ENCODE measurements around the gene NMRK1.

The NMRK1 gene

DNA sequence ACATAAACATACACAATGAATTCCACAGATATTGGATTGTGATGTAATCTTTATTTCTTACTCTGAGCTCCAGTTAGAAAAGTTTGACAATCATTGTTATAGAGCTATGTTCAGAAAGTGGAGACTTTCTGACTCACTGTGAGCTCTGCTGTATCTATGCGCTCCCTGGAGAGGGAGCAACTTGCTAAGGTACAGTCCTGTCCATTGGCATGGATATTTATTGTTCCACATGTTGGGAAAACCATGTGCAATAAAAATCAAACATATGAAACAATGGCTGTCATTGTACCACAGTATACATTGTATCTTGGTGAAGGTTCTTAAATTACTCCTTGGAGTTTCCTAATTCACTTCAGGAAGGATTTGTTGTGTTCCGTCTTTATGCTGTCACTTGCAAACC lies 26.8 kb downstream of the NMRK1 start:
- H3K9me3 ChIP-seq (ENCODE audit: control insufficient read depth in 2 of 2, low read length in 2 of 2) = no peaks in the 10 kb centered on the region
- H3K27ac ChIP-seq (ENCODE audit: low read length) = no peak overlapping the region
- H3K36me3 ChIP-seq (ENCODE audit: control insufficient read depth in 2 of 2, insufficient read depth in 2 of 2, low read length in 2 of 2) = peaks cover 0 to 7% of the 10 kb centered on the region in 2 donors
- no peak overlapping the region for H3K9ac ChIP-seq (ENCODE audit: low read length in 2 of 2)
- peaks cover 5% of the 10 kb centered on the region for H3K4me1 ChIP-seq (ENCODE audit: control insufficient read depth, insufficient read depth, low read length)
- H3K4me3 ChIP-seq (ENCODE audit: low read length in 2 of 2) = no peak overlapping the region
- H3K27me3 ChIP-seq (ENCODE audit: control insufficient read depth in 1 of 2, insufficient read depth in 2 of 2, low read length in 2 of 2) = no peaks in the 10 kb centered on the region

DNA sequence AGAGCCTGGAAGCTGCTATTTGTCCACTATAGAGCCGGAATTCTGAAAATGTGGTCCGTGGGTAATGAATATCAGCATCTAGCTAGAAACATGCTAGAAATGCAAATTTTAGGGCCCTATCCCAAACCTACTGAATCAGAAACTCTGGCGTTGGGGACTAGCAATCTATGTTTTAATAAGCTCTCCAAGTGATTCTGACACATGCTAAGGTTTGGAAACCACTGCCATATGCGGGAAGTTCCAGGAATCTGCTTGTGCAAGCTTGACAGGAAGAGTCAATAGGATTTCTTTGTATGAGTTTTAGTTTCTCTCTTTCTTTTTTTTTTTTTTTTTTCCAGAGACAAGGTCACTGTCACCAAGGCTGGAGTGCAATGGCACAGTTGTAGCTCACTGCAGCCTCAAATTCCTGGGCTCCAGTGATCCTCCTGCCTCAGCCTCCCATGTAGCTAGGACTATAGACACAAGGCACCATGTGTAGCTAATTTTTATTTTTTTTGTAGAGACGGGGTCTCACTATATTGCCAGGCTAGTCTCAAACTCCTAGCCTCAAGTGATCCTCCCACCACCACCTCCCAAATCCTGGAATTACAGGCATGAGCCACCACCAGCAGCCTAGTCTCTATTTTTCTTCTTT lies 33.5 kb downstream of the NMRK1 start:
- no peak overlapping the region for H3K9ac ChIP-seq (ENCODE audit: low read length in 2 of 2)
- no peaks in the 10 kb centered on the region for H3K4me1 ChIP-seq (ENCODE audit: control insufficient read depth, insufficient read depth, low read length)
- no peaks in the 10 kb centered on the region for H3K36me3 ChIP-seq (ENCODE audit: control insufficient read depth in 2 of 2, insufficient read depth in 2 of 2, low read length in 2 of 2)
- no peaks in the 10 kb centered on the region for H3K9me3 ChIP-seq (ENCODE audit: control insufficient read depth in 2 of 2, low read length in 2 of 2)
- H3K27me3 ChIP-seq (ENCODE audit: control insufficient read depth in 1 of 2, insufficient read depth in 2 of 2, low read length in 2 of 2) = no peaks in the 10 kb centered on the region
- no peak overlapping the region for H3K4me3 ChIP-seq (ENCODE audit: low read length in 2 of 2)
- no peak overlapping the region for H3K27ac ChIP-seq (ENCODE audit: low read length)

DNA sequence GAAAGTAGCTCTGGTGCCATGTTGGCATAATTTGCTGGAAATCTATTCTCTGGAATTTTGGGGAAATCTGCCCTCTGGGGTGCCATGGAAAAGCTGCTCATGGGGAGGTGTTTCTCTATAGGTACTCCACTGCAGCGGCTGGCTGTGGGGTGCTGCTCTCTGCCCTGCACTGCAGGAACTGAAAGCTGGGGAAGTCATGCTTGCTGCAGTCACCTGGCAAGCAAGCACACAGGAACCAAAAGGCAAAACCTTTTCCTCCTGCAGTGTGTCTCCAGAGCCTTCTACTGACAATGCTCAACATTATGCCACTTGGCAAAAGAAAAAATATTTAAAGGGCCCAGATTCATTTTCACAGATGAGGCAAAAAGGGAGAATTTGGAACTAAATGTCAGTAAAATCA lies 34.1 kb downstream of the NMRK1 start:
- no peaks in the 10 kb centered on the region for H3K4me1 ChIP-seq (ENCODE audit: control insufficient read depth, insufficient read depth, low read length)
- H3K27me3 ChIP-seq (ENCODE audit: control insufficient read depth in 1 of 2, insufficient read depth in 2 of 2, low read length in 2 of 2) = no peaks in the 10 kb centered on the region
- no peaks in the 10 kb centered on the region for H3K36me3 ChIP-seq (ENCODE audit: control insufficient read depth in 2 of 2, insufficient read depth in 2 of 2, low read length in 2 of 2)
- no peak overlapping the region for H3K9ac ChIP-seq (ENCODE audit: low read length in 2 of 2)
- H3K4me3 ChIP-seq (ENCODE audit: low read length in 2 of 2) = no peak overlapping the region
- H3K9me3 ChIP-seq (ENCODE audit: control insufficient read depth in 2 of 2, low read length in 2 of 2) = no peaks in the 10 kb centered on the region
- H3K27ac ChIP-seq (ENCODE audit: low read length) = no peak overlapping the region

DNA sequence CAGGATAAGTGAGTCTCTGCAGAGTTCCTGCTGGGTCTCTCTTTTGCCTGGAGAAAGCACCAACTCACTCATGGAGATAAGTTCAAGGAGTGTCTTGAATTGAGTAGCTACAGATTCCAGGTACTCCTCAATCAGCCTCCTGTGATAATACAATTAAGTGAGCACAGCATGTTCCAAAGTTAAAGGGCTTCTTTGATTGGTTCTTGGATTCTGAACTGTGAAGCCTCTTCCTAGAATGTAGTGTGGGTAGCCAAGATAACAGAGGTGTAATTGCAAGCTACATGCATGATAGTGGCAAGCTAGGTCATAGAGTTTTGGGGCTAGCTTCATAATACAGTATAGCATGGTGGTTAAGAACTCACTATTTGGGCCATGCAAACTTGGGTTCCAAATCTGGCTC lies 36.7 kb downstream of the NMRK1 start:
- no peaks in the 10 kb centered on the region for H3K36me3 ChIP-seq (ENCODE audit: control insufficient read depth in 2 of 2, insufficient read depth in 2 of 2, low read length in 2 of 2)
- H3K27me3 ChIP-seq (ENCODE audit: control insufficient read depth in 1 of 2, insufficient read depth in 2 of 2, low read length in 2 of 2) = no peaks in the 10 kb centered on the region
- H3K27ac ChIP-seq (ENCODE audit: low read length) = no peak overlapping the region
- no peak overlapping the region for H3K4me3 ChIP-seq (ENCODE audit: low read length in 2 of 2)
- H3K9me3 ChIP-seq (ENCODE audit: control insufficient read depth in 2 of 2, low read length in 2 of 2) = no peaks in the 10 kb centered on the region
- no peak overlapping the region for H3K9ac ChIP-seq (ENCODE audit: low read length in 2 of 2)
- no peaks in the 10 kb centered on the region for H3K4me1 ChIP-seq (ENCODE audit: control insufficient read depth, insufficient read depth, low read length)

DNA sequence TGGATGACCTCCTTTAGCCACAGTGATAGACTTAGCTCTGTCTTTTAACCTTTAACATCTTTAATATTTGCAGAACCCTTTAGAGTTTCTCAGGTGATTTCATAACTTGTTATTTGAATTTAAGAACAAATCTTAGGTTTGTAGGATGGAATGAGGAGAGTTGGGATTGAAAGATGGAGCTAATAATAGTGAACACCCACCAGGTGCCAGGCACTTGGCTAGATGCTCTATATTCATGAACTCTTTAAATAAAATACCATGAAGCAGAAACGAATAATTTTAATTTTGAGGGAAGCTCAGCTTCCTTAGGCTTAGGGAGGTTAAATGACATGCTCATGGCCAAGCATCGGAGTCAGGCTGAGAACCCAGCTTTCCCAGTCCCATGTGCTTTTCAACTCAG lies 40.4 kb downstream of the NMRK1 start:
- no peaks in the 10 kb centered on the region for H3K4me1 ChIP-seq (ENCODE audit: control insufficient read depth, insufficient read depth, low read length)
- no peak overlapping the region for H3K9ac ChIP-seq (ENCODE audit: low read length in 2 of 2)
- no peak overlapping the region for H3K27ac ChIP-seq (ENCODE audit: low read length)
- H3K4me3 ChIP-seq (ENCODE audit: low read length in 2 of 2) = no peak overlapping the region
- peaks cover 0 to 3% of the 10 kb centered on the region in 2 donors for H3K27me3 ChIP-seq (ENCODE audit: control insufficient read depth in 1 of 2, insufficient read depth in 2 of 2, low read length in 2 of 2)
- no peaks in the 10 kb centered on the region for H3K36me3 ChIP-seq (ENCODE audit: control insufficient read depth in 2 of 2, insufficient read depth in 2 of 2, low read length in 2 of 2)
- no peaks in the 10 kb centered on the region for H3K9me3 ChIP-seq (ENCODE audit: control insufficient read depth in 2 of 2, low read length in 2 of 2)

DNA sequence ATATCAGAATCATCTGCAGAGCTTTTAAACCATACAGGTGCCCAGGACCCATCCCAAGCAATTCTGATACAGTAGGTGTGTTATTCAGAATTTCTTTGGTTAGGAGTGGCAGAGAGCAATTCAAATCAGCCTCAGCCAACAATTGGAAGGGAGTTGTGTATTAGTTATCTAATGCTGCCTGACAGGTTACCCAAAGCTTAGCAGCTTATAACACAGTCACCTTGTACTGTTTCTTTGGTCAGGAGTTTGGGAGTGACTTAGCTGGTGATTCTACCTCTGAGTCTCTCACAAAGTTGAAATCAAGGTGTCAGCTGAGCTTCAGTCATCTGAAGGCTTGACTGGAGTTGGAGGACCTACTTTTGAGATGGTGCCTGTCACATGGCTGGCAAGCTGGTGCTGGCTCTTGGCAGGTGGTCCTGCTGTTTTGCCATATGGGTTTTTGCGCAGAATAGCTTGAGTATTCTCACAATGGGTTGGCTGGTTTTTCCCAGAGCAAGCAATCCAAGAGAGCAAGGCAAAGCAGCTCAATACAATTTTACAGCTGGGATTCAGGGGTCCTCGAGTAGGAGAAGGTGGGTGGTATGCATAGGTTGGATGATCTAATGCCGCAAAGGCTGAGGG lies 41.1 kb downstream of the NMRK1 start:
- Histone ChIP-seq H3K4me3 (ENCODE audit: low read length in 2 of 2) (no peak overlapping the region), H3K27me3 (ENCODE audit: control insufficient read depth in 1 of 2, insufficient read depth in 2 of 2, low read length in 2 of 2) (peaks cover 0 to 3% of the 10 kb centered on the region in 2 donors), H3K4me1 (ENCODE audit: control insufficient read depth, insufficient read depth, low read length) (no peaks in the 10 kb centered on the region), H3K36me3 (ENCODE audit: control insufficient read depth in 2 of 2, insufficient read depth in 2 of 2, low read length in 2 of 2) (no peaks in the 10 kb centered on the region), H3K27ac (ENCODE audit: low read length) (no peak overlapping the region), H3K9ac (ENCODE audit: low read length in 2 of 2) (no peak overlapping the region), H3K9me3 (ENCODE audit: control insufficient read depth in 2 of 2, low read length in 2 of 2) (no peaks in the 10 kb centered on the region)

DNA sequence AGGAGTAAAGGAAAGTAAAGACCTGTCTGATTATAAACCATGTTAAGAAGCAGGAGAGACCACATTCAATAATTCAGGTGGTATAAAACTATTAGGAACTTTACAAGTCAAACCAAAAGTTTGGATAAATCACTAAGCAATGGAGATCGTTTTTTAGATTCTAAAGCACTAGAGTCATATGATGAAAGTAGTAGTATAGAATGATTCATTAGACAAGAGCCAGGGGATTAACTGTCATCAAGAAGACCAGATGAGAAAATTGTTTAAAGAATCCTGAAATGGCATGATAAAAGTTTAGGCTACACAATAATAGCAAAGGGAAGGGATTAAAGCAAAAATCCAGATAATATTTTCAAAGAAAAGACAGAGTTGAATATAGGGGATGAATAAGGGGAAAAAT lies 46.9 kb downstream of the NMRK1 start:
- Histone ChIP-seq H3K9me3 (ENCODE audit: control insufficient read depth in 2 of 2, low read length in 2 of 2) (no peaks in the 10 kb centered on the region), H3K9ac (ENCODE audit: low read length in 2 of 2) (no peak overlapping the region), H3K36me3 (ENCODE audit: control insufficient read depth in 2 of 2, insufficient read depth in 2 of 2, low read length in 2 of 2) (no peaks in the 10 kb centered on the region), H3K27me3 (ENCODE audit: control insufficient read depth in 1 of 2, insufficient read depth in 2 of 2, low read length in 2 of 2) (peaks cover 0 to 3% of the 10 kb centered on the region in 2 donors), H3K4me3 (ENCODE audit: low read length in 2 of 2) (no peak overlapping the region), H3K27ac (ENCODE audit: low read length) (no peak overlapping the region), H3K4me1 (ENCODE audit: control insufficient read depth, insufficient read depth, low read length) (no peaks in the 10 kb centered on the region)

DNA sequence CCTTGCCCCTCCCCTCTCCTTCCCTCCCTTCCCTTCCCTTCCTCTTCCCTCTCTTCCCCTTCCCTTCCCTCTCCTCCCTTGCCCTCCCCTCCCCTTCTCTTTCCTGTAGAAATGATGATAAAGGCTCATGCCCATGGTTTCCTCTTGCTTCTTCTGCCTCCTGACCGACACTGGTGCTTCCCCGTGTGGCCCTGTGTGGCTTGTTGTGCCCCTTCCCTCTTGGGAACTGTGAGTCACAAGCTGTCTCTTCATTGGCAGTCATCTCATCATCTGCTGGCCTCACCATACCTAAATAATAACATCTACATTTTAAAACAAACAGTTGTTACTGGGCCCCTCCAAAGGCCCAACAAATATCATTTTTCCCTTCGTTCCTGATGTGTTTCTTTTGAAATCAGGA lies 48.2 kb downstream of the NMRK1 start:
- Histone ChIP-seq H3K9ac (ENCODE audit: low read length in 2 of 2) (no peak overlapping the region), H3K27ac (ENCODE audit: low read length) (no peak overlapping the region)

DNA sequence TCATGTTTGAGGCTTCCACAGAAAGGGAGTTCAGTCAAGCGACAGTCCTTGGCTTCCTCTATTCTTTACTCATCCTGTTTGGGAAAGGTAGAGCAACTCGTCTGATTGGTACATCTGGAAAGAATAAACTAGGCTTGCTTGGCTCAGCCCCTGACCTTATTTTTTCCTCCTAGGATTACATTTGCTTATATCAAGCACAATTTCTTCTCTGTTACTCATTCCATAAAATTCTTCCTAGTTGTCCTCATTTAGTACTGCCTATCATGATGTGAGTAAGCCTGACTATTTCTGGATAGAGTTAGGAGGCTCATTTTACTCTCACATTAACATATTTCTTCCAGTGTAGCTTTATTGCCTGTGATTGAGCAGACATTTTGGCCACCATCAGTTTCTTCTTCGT lies 48.9 kb downstream of the NMRK1 start:
- Histone ChIP-seq H3K4me3 (ENCODE audit: low read length in 2 of 2) (no peak overlapping the region), H3K9ac (ENCODE audit: low read length in 2 of 2) (no peak overlapping the region), H3K4me1 (ENCODE audit: control insufficient read depth, insufficient read depth, low read length) (no peaks in the 10 kb centered on the region), H3K9me3 (ENCODE audit: control insufficient read depth in 2 of 2, low read length in 2 of 2) (no peaks in the 10 kb centered on the region), H3K36me3 (ENCODE audit: control insufficient read depth in 2 of 2, insufficient read depth in 2 of 2, low read length in 2 of 2) (no peaks in the 10 kb centered on the region), H3K27ac (ENCODE audit: low read length) (no peak overlapping the region), H3K27me3 (ENCODE audit: control insufficient read depth in 1 of 2, insufficient read depth in 2 of 2, low read length in 2 of 2) (no peaks in the 10 kb centered on the region)

More for the DNA sequence above, 48.2 kb downstream of the NMRK1 start:
- peaks cover 0 to 1% of the 10 kb centered on the region in 2 donors for H3K27me3 ChIP-seq (ENCODE audit: control insufficient read depth in 1 of 2, insufficient read depth in 2 of 2, low read length in 2 of 2)
- H3K36me3 ChIP-seq (ENCODE audit: control insufficient read depth in 2 of 2, insufficient read depth in 2 of 2, low read length in 2 of 2) = no peaks in the 10 kb centered on the region
- H3K4me1 ChIP-seq (ENCODE audit: control insufficient read depth, insufficient read depth, low read length) = no peaks in the 10 kb centered on the region
- no peaks in the 10 kb centered on the region for H3K9me3 ChIP-seq (ENCODE audit: control insufficient read depth in 2 of 2, low read length in 2 of 2)
- no peak overlapping the region for H3K4me3 ChIP-seq (ENCODE audit: low read length in 2 of 2)

DNA sequence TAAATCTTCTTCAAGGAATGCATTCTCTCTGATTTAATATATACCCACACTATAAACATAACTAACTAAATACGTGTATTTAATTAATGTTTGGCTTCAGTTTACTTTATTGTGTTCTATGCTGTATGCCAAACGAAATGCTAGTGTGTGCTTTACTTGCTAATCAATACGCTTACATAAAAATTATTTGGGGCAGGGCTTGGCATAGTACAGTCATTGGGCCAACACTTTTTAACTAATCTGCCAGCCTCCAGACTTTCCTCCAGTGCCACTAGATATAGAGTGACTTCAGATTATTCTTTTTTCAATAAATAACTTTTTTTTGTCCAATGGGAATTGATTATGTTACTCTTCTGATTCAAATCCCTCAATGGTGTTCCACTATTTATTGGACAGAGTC lies 51.2 kb downstream of the NMRK1 start:
- no peaks in the 10 kb centered on the region for H3K9me3 ChIP-seq (ENCODE audit: control insufficient read depth in 2 of 2, low read length in 2 of 2)
- H3K36me3 ChIP-seq (ENCODE audit: control insufficient read depth in 2 of 2, insufficient read depth in 2 of 2, low read length in 2 of 2) = no peaks in the 10 kb centered on the region
- H3K4me1 ChIP-seq (ENCODE audit: control insufficient read depth, insufficient read depth, low read length) = no peaks in the 10 kb centered on the region
- no peak overlapping the region for H3K4me3 ChIP-seq (ENCODE audit: low read length in 2 of 2)
- no peaks in the 10 kb centered on the region for H3K27me3 ChIP-seq (ENCODE audit: control insufficient read depth in 1 of 2, insufficient read depth in 2 of 2, low read length in 2 of 2)
- H3K27ac ChIP-seq (ENCODE audit: low read length) = no peak overlapping the region
- no peak overlapping the region for H3K9ac ChIP-seq (ENCODE audit: low read length in 2 of 2)

DNA sequence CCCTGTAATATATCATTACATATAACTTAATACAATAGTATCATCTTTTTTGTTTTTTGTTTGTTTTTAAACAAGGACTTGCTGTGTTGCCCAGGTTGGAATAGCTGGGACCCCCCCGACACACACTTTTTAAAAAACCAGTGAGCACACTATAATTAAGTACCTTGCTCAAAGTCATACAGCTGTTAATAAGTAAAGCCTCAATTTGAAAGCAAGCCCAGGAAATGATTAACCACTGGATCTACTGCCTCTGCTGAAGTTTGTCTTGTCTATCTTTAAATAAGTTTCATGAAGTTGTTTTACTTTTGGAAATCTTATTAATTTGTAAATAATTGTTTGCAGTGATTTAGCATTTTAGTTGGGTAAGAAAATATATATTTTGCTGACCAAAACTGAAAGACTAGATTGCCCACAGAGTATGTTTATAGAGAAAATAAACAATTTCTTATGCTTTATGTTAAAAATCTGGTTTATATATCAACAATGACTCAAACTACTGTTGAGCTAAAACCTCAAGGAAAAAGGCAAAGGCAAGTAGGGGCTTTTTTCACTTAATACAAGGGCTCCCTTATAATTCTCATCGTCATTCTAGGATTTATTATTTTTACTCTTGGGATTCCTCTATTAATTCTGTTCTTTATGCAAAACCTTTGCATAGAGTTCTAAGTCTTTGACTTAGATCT lies 54.0 kb downstream of the NMRK1 start:
- no peaks in the 10 kb centered on the region for H3K4me1 ChIP-seq (ENCODE audit: control insufficient read depth, insufficient read depth, low read length)
- H3K4me3 ChIP-seq (ENCODE audit: low read length in 2 of 2) = no peak overlapping the region
- H3K9ac ChIP-seq (ENCODE audit: low read length in 2 of 2) = no peak overlapping the region
- H3K27ac ChIP-seq (ENCODE audit: low read length) = no peak overlapping the region
- no peaks in the 10 kb centered on the region for H3K36me3 ChIP-seq (ENCODE audit: control insufficient read depth in 2 of 2, insufficient read depth in 2 of 2, low read length in 2 of 2)
- no peaks in the 10 kb centered on the region for H3K27me3 ChIP-seq (ENCODE audit: control insufficient read depth in 1 of 2, insufficient read depth in 2 of 2, low read length in 2 of 2)
- no peaks in the 10 kb centered on the region for H3K9me3 ChIP-seq (ENCODE audit: control insufficient read depth in 2 of 2, low read length in 2 of 2)

Measured in stomach smooth muscle (tissue), 2 donors.